IMR-90 (cell line): ENCODE data around the gene SLIT3. TPM values are rescaled to one million over a fixed set of nuclear protein-coding genes. Genes with fewer than 3 reads are reported as not detected.

Experiments used
- ATAC-seq: fragments of 200-7000 bp; cut with Tn5 transposase; 2 replicates; pipeline ENCODE4 v1.9.1; 2020; ENCODE audit warnings: low read depth, mild to moderate bottlenecking, moderate library complexity
- BruUV-seq: library from RNA; stranded (reverse); fragments of 400-500 nt; replicated peaks from 2 replicates; lab custom pipeline; 2021; lab: Mats Ljungman, UMichigan
- CTCF ChIA-PET: fragments of 300-600 bp; formaldehyde crosslinking; extraction: SDS; loops from one replicate; lab custom pipeline; 2021; ENCODE audit warnings: antibody characterized with exemption; lab: Yijun Ruan, JAX
- POLR2A ChIA-PET: fragments of 300-600 bp; sonication (Branson Sonifier 250); formaldehyde crosslinking; loops from one replicate; lab custom pipeline; 2022; ENCODE audit warnings: antibody characterized with exemption; ENCODE audit not compliant: unreplicated experiment; lab: Charles Lee
- DNase-seq: peaks from one replicate; pipeline ENCODE4 v3.0.0; 2013
- H2AFZ ChIP-seq: replicated peaks from 2 replicates; pipeline ENCODE3; 2013; ENCODE audit warnings: low read length, mild to moderate bottlenecking; ENCODE audit not compliant: poor library complexity
- H2AK5ac ChIP-seq: 2 replicates; pipeline ENCODE4 v1.6.1; 2013; ENCODE audit warnings: low read depth, low read length, inconsistent platforms
- H2AK9ac ChIP-seq: replicated peaks from 2 replicates; pipeline ENCODE3; 2013; ENCODE audit warnings: mild to moderate bottlenecking, low read depth, low read length, moderate library complexity; ENCODE audit not compliant: poor library complexity
- H2BK120ac ChIP-seq: 2 replicates; pipeline ENCODE4 v1.6.1; 2013; ENCODE audit warnings: low read depth, low read length, inconsistent platforms
- H2BK15ac ChIP-seq: 3 replicates; pipeline ENCODE4 v1.6.1; 2013; ENCODE audit warnings: low read depth, low read length, inconsistent platforms
- H2BK20ac ChIP-seq: 2 replicates; pipeline ENCODE4 v1.6.1; 2013; ENCODE audit warnings: low read depth, mild to moderate bottlenecking, inconsistent platforms, low read length, moderate library complexity
- H2BK5ac ChIP-seq: 2 replicates; pipeline ENCODE4 v1.6.1; 2013; ENCODE audit warnings: mild to moderate bottlenecking, low read depth, low read length, inconsistent platforms; ENCODE audit not compliant: poor library complexity, severe bottlenecking
- H3K14ac ChIP-seq: replicated peaks from 2 replicates; pipeline ENCODE4 v1.6.1; 2013; ENCODE audit warnings: low read depth, low read length, inconsistent platforms
- H3K18ac ChIP-seq: 2 replicates; pipeline ENCODE4 v1.6.1; 2013; ENCODE audit warnings: low read depth, low read length, control low read depth
- H3K23ac ChIP-seq: 2 replicates; pipeline ENCODE4 v1.6.1; 2013; ENCODE audit warnings: low read depth, low read length, inconsistent platforms
- H3K27ac ChIP-seq: 2 replicates; pipeline ENCODE4 v1.5.1; 2013; ENCODE audit warnings: mild to moderate bottlenecking, control low read depth, low read length; ENCODE audit not compliant: insufficient read depth
- H3K27me3 ChIP-seq: 2 replicates; pipeline ENCODE4 v1.6.1; 2013; ENCODE audit warnings: low read length; ENCODE audit not compliant: control insufficient read depth, insufficient read depth
- H3K36me3 ChIP-seq: 2 replicates; pipeline ENCODE4 v1.6.1; 2013; ENCODE audit warnings: low read length, mixed read lengths; ENCODE audit not compliant: control insufficient read depth, insufficient read depth
- H3K4ac ChIP-seq: 2 replicates; pipeline ENCODE4 v1.6.1; 2013; ENCODE audit warnings: low read depth, low read length, inconsistent platforms
- H3K4me1 ChIP-seq: 2 replicates; pipeline ENCODE4 v1.6.1; 2013; ENCODE audit warnings: low read length, mixed read lengths; ENCODE audit not compliant: control insufficient read depth, insufficient read depth
- H3K4me2 ChIP-seq: 2 replicates; pipeline ENCODE4 v1.6.1; 2013; ENCODE audit warnings: low read depth, mild to moderate bottlenecking, control low read depth, low read length, moderate library complexity
- H3K4me3 ChIP-seq: 2 replicates; pipeline ENCODE4 v1.5.1; 2013; ENCODE audit warnings: low read depth, mild to moderate bottlenecking, control low read depth, low read length, moderate library complexity; ENCODE audit not compliant: insufficient read depth
- H3K56ac ChIP-seq: 2 replicates; pipeline ENCODE4 v1.6.1; 2013; ENCODE audit warnings: low read length, inconsistent platforms; ENCODE audit not compliant: insufficient read depth; ENCODE audit errors: extremely low read depth
- H3K79me1 ChIP-seq, 2 experiments: 2 replicates each; pipeline ENCODE4 v1.6.1; 2013; ENCODE audit warnings: low read length in 2 of 2, inconsistent platforms in 1 of 2, low read depth in 1 of 2
- H3K9ac ChIP-seq: 2 replicates; pipeline ENCODE4 v1.6.1; 2013; ENCODE audit warnings: low read depth, low read length, control low read depth
- H3K9me1 ChIP-seq: 2 replicates; pipeline ENCODE4 v1.6.1; 2013; ENCODE audit warnings: low read length, inconsistent platforms; ENCODE audit not compliant: insufficient read depth
- H3K9me3 ChIP-seq: 2 replicates; pipeline ENCODE4 v1.6.1; 2013; ENCODE audit warnings: low read length; ENCODE audit not compliant: control insufficient read depth, insufficient read depth
- H4K20me1 ChIP-seq: 2 replicates; pipeline ENCODE4 v1.6.1; 2013; ENCODE audit warnings: low read length, inconsistent platforms; ENCODE audit not compliant: insufficient read depth
- H4K5ac ChIP-seq: 2 replicates; pipeline ENCODE4 v1.6.1; 2013; ENCODE audit warnings: mild to moderate bottlenecking, low read depth, low read length, control low read depth
- H4K8ac ChIP-seq, 2 experiments: 2 replicates each; pipeline ENCODE4 v1.6.1; 2013; ENCODE audit warnings: low read depth in 2 of 2, low read length in 2 of 2, control low read depth in 1 of 2, inconsistent platforms in 1 of 2
- H4K91ac ChIP-seq: 2 replicates; pipeline ENCODE4 v1.6.1; 2013; ENCODE audit warnings: low read depth, low read length, inconsistent platforms; ENCODE audit not compliant: insufficient read depth
- CHD1 ChIP-seq: IDR thresholded peaks from 2 replicates; pipeline ENCODE4 v1.6.1; 2012; ENCODE audit warnings: low read depth, low read length, improper control_type of control experiment
- MAZ ChIP-seq: IDR thresholded peaks from 2 replicates; pipeline ENCODE4 v1.6.1; 2012; ENCODE audit warnings: low read depth, mild to moderate bottlenecking, low read length, improper control_type of control experiment, moderate library complexity, borderline replicate concordance
- MXI1 ChIP-seq: IDR thresholded peaks from 2 replicates; pipeline ENCODE4 v1.6.1; 2012; ENCODE audit warnings: low read depth, mild to moderate bottlenecking, low read length, moderate library complexity, borderline replicate concordance
- USF2 ChIP-seq: fragments of 150-350 bp; IDR thresholded peaks from 2 replicates; pipeline ENCODE4 v1.6.1; 2017; ENCODE audit warnings: mild to moderate bottlenecking, antibody characterized with exemption, low read length, low read depth
- WGBS, 2 experiments: methylation state at CpG; one replicate each; pipeline versions ENCODE4 v1.1.5 to v1.1.7; 2013; ENCODE audit warnings: missing lambda C conversion rate in 2 of 2; ENCODE audit not compliant: insufficient read length in 1 of 2; ENCODE audit errors: extremely low coverage in 2 of 2; 5-methylcytosine and 5-hydroxymethylcytosine counted together
- dilution Hi-C: fragments of 300-500 bp; cut with HindIII; formaldehyde crosslinking; loops from one replicate; pipeline ENCODE4 v1.14.3; 2018; ENCODE audit warnings: low sequenced_read_pairs; ENCODE audit not compliant: unreplicated experiment
- in situ Hi-C: fragments of 300-500 bp; cut with MboI; formaldehyde crosslinking; loops from 3 replicates; pipeline ENCODE4 v1.14.3; 2019; ENCODE audit warnings: low sequenced_read_pairs, inconsistent platforms, mixed read lengths
- intact Hi-C: fragments of 100-400 bp; cut with micrococcal nuclease; formaldehyde crosslinking; loops from 2 replicates; pipeline ENCODE4 v1.10.0; 2022
- polyA plus RNA-seq, 3 experiments: library from polyadenylated mRNA; depleted of rRNA; stranded (reverse); fragments of >200 nt; gene quantifications; 2 replicates each; pipeline ENCODE4 v1.2.3, GENCODE V29; 2012; ENCODE audit warnings: low replicate concordance in 1 of 3
- total RNA-seq: library from RNA; depleted of rRNA; stranded (reverse); fragments of >200 nt; gene quantifications from 2 replicates; pipeline ENCODE4 v1.2.3, GENCODE V29; 2012

Gene SLIT3
- total and polyA plus RNA-seq, 2 of the 4 experiments (the other 2 are of a cell fraction): 0.18 to 0.50 TPM

- CTCF ChIA-PET: no interaction called here
- H4K5ac ChIP-seq: no peak overlapping the region
- no peak overlapping the region for H2AK9ac ChIP-seq
- no peak overlapping the region for H3K4me2 ChIP-seq
- no peak overlapping the region for H3K4ac ChIP-seq
- H2BK5ac ChIP-seq: no peak overlapping the region
- H3K18ac ChIP-seq: no peak overlapping the region
- in situ Hi-C loops (no loop called here), intact Hi-C loops (no loop called here), dilution Hi-C loops (no loop called here)
- H3K27me3 ChIP-seq: no peaks in the 10 kb centered on the region
- no TSS peak for BruUV-seq
- H2BK120ac ChIP-seq: no peak overlapping the region
- no peak overlapping the region for H3K4me3 ChIP-seq
- H4K91ac ChIP-seq: no peak overlapping the region
- H3K79me1 ChIP-seq: no peaks in the 10 kb centered on the region
- no peaks in the 10 kb centered on the region for H3K9me3 ChIP-seq
- ATAC-seq (no peak), DNase-seq (no peak)
- no peak overlapping the region for H3K27ac ChIP-seq
- H2AFZ ChIP-seq: no peak overlapping the region
- no peak overlapping the region for H3K9ac ChIP-seq
- H3K23ac ChIP-seq: no peak overlapping the region
- H3K14ac ChIP-seq: no peak overlapping the region
- POLR2A ChIA-PET: no interaction called here
- H2AK5ac ChIP-seq: no peak overlapping the region
- 89% methylated on average over 6 of the region's 22 CpGs; no CpG with 5 or more reads in 1 of the 2 experiments for WGBS, 2 experiments
- no peaks in the 10 kb centered on the region for H3K4me1 ChIP-seq
- no peak for TF ChIP-seq MXI1
- TF ChIP-seq CHD1: no peak
- no peak for TF ChIP-seq USF2
- TF ChIP-seq MAZ: no peak
- H2BK15ac ChIP-seq: no peak overlapping the region
- no peaks in the 10 kb centered on the region for H4K20me1 ChIP-seq
- H3K36me3 ChIP-seq: no peaks in the 10 kb centered on the region
- no peak overlapping the region for H2BK20ac ChIP-seq
- H4K8ac ChIP-seq: no peak overlapping the region
- no peaks in the 10 kb centered on the region for H3K9me1 ChIP-seq
- H3K56ac ChIP-seq: no peak overlapping the region
Observed at GRCh38 chr5:168772316-168772961, 528.5 kb downstream of the SLIT3 start.
